GM13977 (cell line): ENCODE data around the gene CHURC1.

Source experiments
- DNase-seq: peaks from one replicate; pipeline ENCODE4 v3.0.0; 2012; ENCODE audit warnings: low spot score
- CTCF ChIP-seq: IDR thresholded peaks from 2 replicates; pipeline ENCODE4 v1.5.1; 2012; ENCODE audit warnings: mild to moderate bottlenecking, control low read depth; ENCODE audit not compliant: insufficient read depth; ENCODE audit errors: extremely low read depth, missing control alignments
- in situ Hi-C: fragments of 300-500 bp; cut with MboI; formaldehyde crosslinking; loops from one replicate; pipeline ENCODE4 v1.12.0; 2022; ENCODE audit warnings: low sequenced_read_pairs, low pct_unique_long_range_greater_than_20kb, mixed read lengths, inconsistent platforms; ENCODE audit not compliant: unreplicated experiment

The CHURC1 gene

GRCh38 chr14:64928239-64929013 is 14.2 kb downstream of the CHURC1 start:
- in situ Hi-C loops, result no loop called here
- no peak for TF ChIP-seq CTCF
- DNase-seq, result no peak

- no peak for DNase-seq
- TF ChIP-seq CTCF, result no peak
- in situ Hi-C loops, result no loop called here
Observed at GRCh38 chr14:64929014-64929359, 14.7 kb downstream of the CHURC1 start.

GRCh38 chr14:64930085-64930843 is 16.0 kb downstream of the CHURC1 start:
- no peak for DNase-seq
- no peak for TF ChIP-seq CTCF
- in situ Hi-C loops, result no loop called here

GRCh38 chr14:64931123-64931522 is 16.9 kb downstream of the CHURC1 start:
- in situ Hi-C loops, result no loop called here
- DNase-seq, result no peak
- TF ChIP-seq CTCF, result no peak

- TF ChIP-seq CTCF, result no peak
- in situ Hi-C loops, result no loop called here
- DNase-seq, result no peak
Observed at GRCh38 chr14:64932231-64932630, 18.0 kb downstream of the CHURC1 start.

- TF ChIP-seq CTCF, result no peak
Observed at GRCh38 chr14:64934338-64934929, 20.2 kb downstream of the CHURC1 start.

More at GRCh38 chr14:64934338-64934929, 20.2 kb downstream of the CHURC1 start:
- no peak for DNase-seq
- in situ Hi-C loops, result no loop called here
